Measurements from ENCODE around the gene ARL8B.

DNA sequence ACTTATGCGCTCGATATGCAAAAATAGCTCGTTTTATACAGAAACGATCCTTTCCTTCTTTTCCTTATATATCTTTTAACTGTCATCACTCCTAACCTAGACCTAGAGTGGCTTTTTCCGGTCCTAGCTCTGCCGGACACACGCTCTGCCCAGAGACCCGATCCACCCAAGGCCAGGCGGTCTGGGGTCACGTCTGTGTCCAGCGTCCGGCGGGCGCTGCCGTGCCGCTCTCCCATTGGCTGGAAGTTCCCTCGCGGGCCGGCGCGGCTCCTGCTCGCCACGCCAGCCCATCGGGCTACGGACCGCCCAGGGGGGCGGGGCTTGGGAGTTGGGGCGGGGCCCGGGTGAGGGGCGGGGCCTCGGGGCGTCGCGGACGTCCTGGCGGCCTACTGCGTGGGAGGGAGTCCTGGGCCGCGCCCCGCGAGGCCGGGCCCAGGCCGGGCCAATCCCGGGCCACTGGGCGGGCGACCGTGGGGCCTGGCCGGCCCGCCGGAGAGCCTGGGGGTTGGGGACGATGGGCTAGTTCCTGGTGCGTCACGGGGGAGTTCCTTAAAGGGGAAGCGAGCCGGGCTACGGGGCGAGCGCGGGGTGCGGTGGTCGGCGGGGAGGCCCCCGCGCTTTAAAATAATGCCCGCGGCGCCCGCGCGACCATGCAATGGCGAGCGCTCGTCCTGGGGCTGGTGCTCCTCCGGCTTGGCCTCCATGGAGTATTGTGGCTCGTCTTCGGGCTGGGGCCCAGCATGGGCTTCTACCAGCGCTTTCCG is 65.2 kb downstream of the ARL8B start, which contains the start of gene EDEM1:
- TF ChIP-seq, protein P1, sequence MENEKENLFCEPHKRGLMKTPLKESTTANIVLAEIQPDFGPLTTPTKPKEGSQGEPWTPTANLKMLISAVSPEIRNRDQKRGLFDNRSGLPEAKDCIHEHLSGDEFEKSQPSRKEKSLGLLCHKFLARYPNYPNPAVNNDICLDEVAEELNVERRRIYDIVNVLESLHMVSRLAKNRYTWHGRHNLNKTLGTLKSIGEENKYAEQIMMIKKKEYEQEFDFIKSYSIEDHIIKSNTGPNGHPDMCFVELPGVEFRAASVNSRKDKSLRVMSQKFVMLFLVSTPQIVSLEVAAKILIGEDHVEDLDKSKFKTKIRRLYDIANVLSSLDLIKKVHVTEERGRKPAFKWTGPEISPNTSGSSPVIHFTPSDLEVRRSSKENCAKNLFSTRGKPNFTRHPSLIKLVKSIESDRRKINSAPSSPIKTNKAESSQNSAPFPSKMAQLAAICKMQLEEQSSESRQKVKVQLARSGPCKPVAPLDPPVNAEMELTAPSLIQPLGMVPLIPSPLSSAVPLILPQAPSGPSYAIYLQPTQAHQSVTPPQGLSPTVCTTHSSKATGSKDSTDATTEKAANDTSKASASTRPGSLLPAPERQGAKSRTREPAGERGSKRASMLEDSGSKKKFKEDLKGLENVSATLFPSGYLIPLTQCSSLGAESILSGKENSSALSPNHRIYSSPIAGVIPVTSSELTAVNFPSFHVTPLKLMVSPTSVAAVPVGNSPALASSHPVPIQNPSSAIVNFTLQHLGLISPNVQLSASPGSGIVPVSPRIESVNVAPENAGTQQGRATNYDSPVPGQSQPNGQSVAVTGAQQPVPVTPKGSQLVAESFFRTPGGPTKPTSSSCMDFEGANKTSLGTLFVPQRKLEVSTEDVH (IDR thresholded peaks at IDR 0.05; ENCODE audit: low read depth, partially characterized antibody) = no peak
- TF ChIP-seq SIN3A (IDR thresholded peaks at IDR 0.05; ENCODE audit: low read depth, low read length) (0 out of 2 replicates have a peak, but pooled peaks have one; percentile 32), RBBP5 (conservative IDR thresholded peaks at IDR 0.05) (no peak), POLR2A (IDR thresholded peaks at IDR 0.05; ENCODE audit: low read depth, low read length) (peak; percentile 78), EP300 (IDR thresholded peaks at IDR 0.05; ENCODE audit: borderline replicate concordance in 1 of 2, control insufficient read depth in 1 of 2, low read depth in 2 of 2, low read length in 2 of 2) (no peak; a peak in 1 of 4 replicates), STAT3 (IDR thresholded peaks at IDR 0.05; ENCODE audit: low read depth, low read length) (no peak), ESRRA (IDR thresholded peaks at IDR 0.05; ENCODE audit: low read length) (no peak), GATAD2B (conservative IDR thresholded peaks at IDR 0.05; ENCODE audit: low read depth) (peak; percentile 48), NFIC (IDR thresholded peaks at IDR 0.05; ENCODE audit: low read depth, low read length) (no peak)
- TF ChIP-seq, protein P2, sequence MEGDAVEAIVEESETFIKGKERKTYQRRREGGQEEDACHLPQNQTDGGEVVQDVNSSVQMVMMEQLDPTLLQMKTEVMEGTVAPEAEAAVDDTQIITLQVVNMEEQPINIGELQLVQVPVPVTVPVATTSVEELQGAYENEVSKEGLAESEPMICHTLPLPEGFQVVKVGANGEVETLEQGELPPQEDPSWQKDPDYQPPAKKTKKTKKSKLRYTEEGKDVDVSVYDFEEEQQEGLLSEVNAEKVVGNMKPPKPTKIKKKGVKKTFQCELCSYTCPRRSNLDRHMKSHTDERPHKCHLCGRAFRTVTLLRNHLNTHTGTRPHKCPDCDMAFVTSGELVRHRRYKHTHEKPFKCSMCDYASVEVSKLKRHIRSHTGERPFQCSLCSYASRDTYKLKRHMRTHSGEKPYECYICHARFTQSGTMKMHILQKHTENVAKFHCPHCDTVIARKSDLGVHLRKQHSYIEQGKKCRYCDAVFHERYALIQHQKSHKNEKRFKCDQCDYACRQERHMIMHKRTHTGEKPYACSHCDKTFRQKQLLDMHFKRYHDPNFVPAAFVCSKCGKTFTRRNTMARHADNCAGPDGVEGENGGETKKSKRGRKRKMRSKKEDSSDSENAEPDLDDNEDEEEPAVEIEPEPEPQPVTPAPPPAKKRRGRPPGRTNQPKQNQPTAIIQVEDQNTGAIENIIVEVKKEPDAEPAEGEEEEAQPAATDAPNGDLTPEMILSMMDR (IDR thresholded peaks at IDR 0.05 in 2 of 3, conservative IDR thresholded peaks at IDR 0.05 in 1 of 3; ENCODE audit: control insufficient read depth in 2 of 3, extremely low read depth in 1 of 3, insufficient read depth in 1 of 3, low read depth in 3 of 3, low read length in 3 of 3) = no peak
- TF ChIP-seq, protein P3, sequence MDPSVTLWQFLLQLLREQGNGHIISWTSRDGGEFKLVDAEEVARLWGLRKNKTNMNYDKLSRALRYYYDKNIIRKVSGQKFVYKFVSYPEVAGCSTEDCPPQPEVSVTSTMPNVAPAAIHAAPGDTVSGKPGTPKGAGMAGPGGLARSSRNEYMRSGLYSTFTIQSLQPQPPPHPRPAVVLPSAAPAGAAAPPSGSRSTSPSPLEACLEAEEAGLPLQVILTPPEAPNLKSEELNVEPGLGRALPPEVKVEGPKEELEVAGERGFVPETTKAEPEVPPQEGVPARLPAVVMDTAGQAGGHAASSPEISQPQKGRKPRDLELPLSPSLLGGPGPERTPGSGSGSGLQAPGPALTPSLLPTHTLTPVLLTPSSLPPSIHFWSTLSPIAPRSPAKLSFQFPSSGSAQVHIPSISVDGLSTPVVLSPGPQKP (IDR thresholded peaks at IDR 0.05; ENCODE audit: low read depth, low read length) = no peak

All from GM12878 (cell line).